Hypothalamus (tissue), 51 donors: ENCODE results near the gene MOXD1.

Experiments used
- DNase-seq, 51 donors: peaks; one replicate each; lab custom pipeline; 2025; lab: John Stamatoyannopoulos, UW

MOXD1 gene

GRCh38 chr6:132247381-132248159, 153.7 kb downstream of the MOXD1 start:
- DNase-seq, result no peak

- DNase-seq, result no peak
Measured at GRCh38 chr6:132246632-132247270, 154.5 kb downstream of the MOXD1 start.

- no peak for DNase-seq
Measured at GRCh38 chr6:132246120-132246617, 155.1 kb downstream of the MOXD1 start.
